NCI-H1436 treated with DMSO at 0.1 percent for 48 hours (cell line): ENCODE measurements around the gene TCEANC2.
"Not testable (repeated sequence)": the region's sequence is repeated elsewhere in the genome, so short reads cannot be mapped to it uniquely, and the experiment has no call there.

Experiments used
- DNase-seq: peaks from one replicate; lab custom pipeline; 2025; lab: John Stamatoyannopoulos, UW

TCEANC2 gene

GRCh38 chr1:54088385-54088784 lies 35.0 kb downstream of the TCEANC2 start:
- no peak for DNase-seq

GRCh38 chr1:54091666-54092065 lies 38.3 kb downstream of the TCEANC2 start:
- no peak for DNase-seq

GRCh38 chr1:54094001-54094729 lies 40.8 kb downstream of the TCEANC2 start:
- no peak for DNase-seq

- DNase-seq = not testable (repeated sequence)
Measured at GRCh38 chr1:54094730-54095105, 41.3 kb downstream of the TCEANC2 start.

GRCh38 chr1:54095546-54096226 lies 42.3 kb downstream of the TCEANC2 start:
- DNase-seq = no peak

GRCh38 chr1:54096227-54096876 lies 42.9 kb downstream of the TCEANC2 start:
- no peak for DNase-seq

- no peak for DNase-seq
Measured at GRCh38 chr1:54096877-54097240, 43.5 kb downstream of the TCEANC2 start.

- no peak for DNase-seq
Measured at GRCh38 chr1:54099061-54099610, 45.7 kb downstream of the TCEANC2 start.

- DNase-seq = no peak
Measured at GRCh38 chr1:54100500-54100899, 47.1 kb downstream of the TCEANC2 start.

- DNase-seq = no peak
Measured at GRCh38 chr1:54103414-54103813, 50.0 kb downstream of the TCEANC2 start.

- not testable (repeated sequence) for DNase-seq
Measured at GRCh38 chr1:54104613-54105012, 51.2 kb downstream of the TCEANC2 start.

GRCh38 chr1:54105080-54105479 lies 51.7 kb downstream of the TCEANC2 start:
- no peak for DNase-seq

GRCh38 chr1:54105736-54106269 lies 52.4 kb downstream of the TCEANC2 start:
- DNase-seq = no peak

GRCh38 chr1:54107131-54107530 lies 53.7 kb downstream of the TCEANC2 start:
- DNase-seq = no peak

GRCh38 chr1:54108156-54108555 lies 54.7 kb downstream of the TCEANC2 start:
- DNase-seq = no peak

- no peak for DNase-seq
Measured at GRCh38 chr1:54109129-54110090, 56.0 kb downstream of the TCEANC2 start.

- no peak for DNase-seq
Measured at GRCh38 chr1:54110996-54111395, 57.6 kb downstream of the TCEANC2 start.

- DNase-seq = no peak
Measured at GRCh38 chr1:54111624-54112023, 58.2 kb downstream of the TCEANC2 start.

GRCh38 chr1:54112027-54112426 lies 58.6 kb downstream of the TCEANC2 start:
- no peak for DNase-seq

- no peak for DNase-seq
Measured at GRCh38 chr1:54112705-54113368, 59.4 kb downstream of the TCEANC2 start.

GRCh38 chr1:54114001-54114400 lies 60.6 kb downstream of the TCEANC2 start:
- no peak for DNase-seq
